NT2/D1 (cell line): ENCODE data around the gene BICDL1.

Experiments used
- DNase-seq: peaks from one replicate; pipeline ENCODE4 v3.0.0-alpha.2; 2011; ENCODE audit warnings: low read depth, low spot score
- H3K27me3 ChIP-seq: 2 replicates; pipeline ENCODE4 v1.6.0; 2011; ENCODE audit warnings: mild to moderate bottlenecking; ENCODE audit not compliant: insufficient read length, insufficient read depth
- H3K36me3 ChIP-seq: 2 replicates; pipeline ENCODE4 v1.6.1; 2011; ENCODE audit warnings: mild to moderate bottlenecking, low read length, mixed read lengths; ENCODE audit not compliant: insufficient read depth, insufficient read length
- H3K4me1 ChIP-seq: 2 replicates; pipeline ENCODE4 v1.5.1; 2011; ENCODE audit not compliant: insufficient read depth, insufficient read length
- H3K4me3 ChIP-seq: 2 replicates; pipeline ENCODE4 v1.5.1; 2011; ENCODE audit warnings: low read depth; ENCODE audit not compliant: insufficient read length
- H3K9ac ChIP-seq: 2 replicates; pipeline ENCODE4 v1.6.0; 2011; ENCODE audit warnings: low read depth; ENCODE audit not compliant: insufficient read length
- H3K9me3 ChIP-seq: 2 replicates; pipeline ENCODE4 v1.5.1; 2011; ENCODE audit warnings: mild to moderate bottlenecking, low read length; ENCODE audit not compliant: insufficient read depth
- SUZ12 ChIP-seq: IDR thresholded peaks from 2 replicates; pipeline ENCODE4 v1.6.1; 2011; ENCODE audit not compliant: insufficient read length, insufficient read depth; ENCODE audit errors: extremely low read depth
- YY1 ChIP-seq: IDR thresholded peaks from 2 replicates; pipeline ENCODE4 v1.6.1; 2011; ENCODE audit not compliant: insufficient read length, insufficient read depth
- ZNF274 ChIP-seq: IDR thresholded peaks from 2 replicates; pipeline ENCODE4 v1.6.1; 2011; ENCODE audit warnings: mild to moderate bottlenecking, low read depth, low read length

BICDL1 gene

DNA sequence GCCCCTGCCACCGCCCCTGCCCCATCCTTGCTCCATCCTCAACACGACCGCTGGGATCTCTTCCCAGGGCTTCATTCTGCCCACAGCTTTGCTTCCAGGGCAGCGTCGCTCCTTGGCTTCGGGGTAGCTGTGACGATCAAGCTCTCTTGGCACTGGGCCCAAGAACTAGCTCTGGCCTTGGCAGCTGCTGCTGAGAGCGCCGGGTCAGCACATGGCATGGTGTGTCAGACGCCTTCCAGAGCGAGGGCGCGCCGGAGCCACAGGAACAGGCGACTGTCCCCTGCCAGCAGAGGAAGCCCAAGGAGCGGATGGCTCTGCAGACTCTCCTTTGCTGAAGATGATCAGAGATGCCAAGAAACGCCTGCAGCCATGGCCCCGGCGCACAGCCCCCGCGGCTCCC, 111.6 kb downstream of the BICDL1 start:
- no peak for DNase-seq
- no peak overlapping the region for H3K9ac ChIP-seq
- H3K36me3 ChIP-seq = peaks cover 95% of the 10 kb centered on the region
- peaks cover 35% of the 10 kb centered on the region for H3K4me1 ChIP-seq
- no peak overlapping the region for H3K4me3 ChIP-seq
- no peaks in the 10 kb centered on the region for H3K9me3 ChIP-seq
- no peak for TF ChIP-seq YY1
- TF ChIP-seq ZNF274 = no peak
- TF ChIP-seq SUZ12 = no peak
- H3K27me3 ChIP-seq = no peaks in the 10 kb centered on the region

DNA sequence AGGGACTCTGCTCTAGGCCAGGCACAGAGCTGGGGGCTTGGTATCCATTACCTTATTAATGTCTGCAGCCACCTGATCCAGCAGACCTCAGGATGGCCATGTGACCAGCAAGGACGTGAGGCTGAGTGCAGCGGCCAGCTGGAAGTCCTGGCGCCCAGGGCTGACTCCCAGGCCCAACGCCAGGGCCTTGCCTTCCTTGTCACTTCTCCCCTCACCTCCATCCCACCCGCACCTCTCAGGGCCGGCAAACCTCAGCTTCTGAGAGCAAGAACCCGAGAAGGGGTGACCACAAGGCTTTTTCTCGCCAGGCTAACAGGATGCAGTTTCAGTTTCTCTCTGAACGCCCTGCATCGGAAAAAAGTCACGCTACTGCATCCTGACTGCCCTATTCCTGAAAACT, 112.1 kb downstream of the BICDL1 start:
- no peak for DNase-seq
- H3K36me3 ChIP-seq = peaks cover 93% of the 10 kb centered on the region

DNA sequence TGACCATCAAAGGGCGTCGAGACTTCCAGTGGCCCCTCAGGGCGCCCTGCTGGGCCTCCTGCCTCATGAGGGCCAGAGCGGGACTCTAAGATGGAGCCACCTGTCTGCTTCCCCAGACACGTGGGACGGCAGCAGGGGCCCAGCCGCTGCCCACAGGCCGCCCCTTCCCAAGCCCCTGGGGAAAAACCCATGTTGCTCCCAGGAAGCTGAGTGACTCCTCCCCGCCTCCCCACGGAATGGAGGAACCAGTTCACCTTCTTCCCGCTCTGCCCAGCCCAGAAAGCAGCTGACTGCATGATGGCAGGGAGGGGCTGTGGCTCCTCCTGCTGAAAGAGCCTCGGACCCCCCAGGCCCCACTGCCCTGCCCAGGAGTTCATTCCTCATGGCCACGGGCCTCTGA, 112.6 kb downstream of the BICDL1 start:
- Histone ChIP-seq H3K4me1 (peaks cover 26% of the 10 kb centered on the region), H3K27me3 (no peaks in the 10 kb centered on the region), H3K36me3 (peaks cover 90% of the 10 kb centered on the region), H3K9ac (no peak overlapping the region), H3K9me3 (no peaks in the 10 kb centered on the region), H3K4me3 (no peak overlapping the region)
- TF ChIP-seq YY1 = no peak
- no peak for TF ChIP-seq SUZ12
- TF ChIP-seq ZNF274 = no peak
- no peak for DNase-seq

More for the DNA sequence above, 112.1 kb downstream of the BICDL1 start:
- Histone ChIP-seq H3K4me1 (peaks cover 30% of the 10 kb centered on the region), H3K9ac (no peak overlapping the region), H3K27me3 (no peaks in the 10 kb centered on the region), H3K4me3 (no peak overlapping the region), H3K9me3 (no peaks in the 10 kb centered on the region)
- no peak for TF ChIP-seq SUZ12
- no peak for TF ChIP-seq YY1
- no peak for TF ChIP-seq ZNF274

- Histone ChIP-seq H3K4me1 (peaks cover 25% of the 10 kb centered on the region), H3K27me3 (no peaks in the 10 kb centered on the region), H3K9ac (peak overlapping the region; percentile 43), H3K9me3 (no peaks in the 10 kb centered on the region), H3K4me3 (no peak overlapping the region), H3K36me3 (peaks cover 89% of the 10 kb centered on the region)
- DNase-seq = no peak
- TF ChIP-seq YY1 = no peak
- TF ChIP-seq SUZ12 = no peak
- no peak for TF ChIP-seq ZNF274
These were observed 113.4 kb downstream of the BICDL1 start for GRCh38 chr12:120102189-120103043.

DNA sequence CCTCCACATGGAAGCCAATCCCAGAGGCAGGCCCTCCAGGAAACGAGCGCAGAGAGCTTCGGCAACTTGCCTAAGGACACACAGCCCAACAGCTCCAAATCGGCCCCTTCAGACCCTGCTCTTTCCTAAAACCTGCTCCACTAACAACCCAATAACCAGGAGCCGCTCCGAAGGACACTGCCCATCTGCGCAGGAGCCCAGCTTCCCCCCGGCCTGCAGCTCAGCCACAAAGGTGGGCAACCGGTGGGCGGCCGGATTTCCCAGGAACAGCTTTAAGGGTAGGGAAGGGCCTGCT, 114.0 kb downstream of the BICDL1 start:
- Histone ChIP-seq H3K4me3 (no peak overlapping the region), H3K9ac (no peak overlapping the region), H3K27me3 (no peaks in the 10 kb centered on the region), H3K9me3 (no peaks in the 10 kb centered on the region), H3K4me1 (peaks cover 27% of the 10 kb centered on the region), H3K36me3 (peaks cover 90% of the 10 kb centered on the region)
- TF ChIP-seq YY1 (no peak), ZNF274 (no peak), SUZ12 (no peak)
- no peak for DNase-seq

DNA sequence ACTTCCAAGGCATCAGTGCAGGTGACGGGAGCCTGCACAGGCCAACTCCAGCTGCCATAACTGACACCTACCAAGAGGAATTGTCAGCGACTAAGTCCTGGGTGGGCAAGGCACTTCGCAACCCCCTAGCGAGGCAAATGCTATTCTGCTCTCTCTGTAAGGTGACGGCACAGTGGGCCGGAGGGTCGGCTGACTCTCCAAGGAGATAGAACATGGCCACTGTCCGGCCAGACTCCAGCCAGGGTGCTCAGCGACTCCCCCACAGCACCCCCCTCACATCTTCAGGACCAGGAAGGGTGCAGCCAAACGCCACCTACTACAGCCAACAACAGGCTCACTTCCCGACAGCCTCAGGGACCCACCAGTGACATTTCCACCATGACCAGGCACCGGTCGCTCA, 114.3 kb downstream of the BICDL1 start:
- Histone ChIP-seq H3K4me3 (no peak overlapping the region), H3K9ac (no peak overlapping the region), H3K9me3 (no peaks in the 10 kb centered on the region), H3K27me3 (no peaks in the 10 kb centered on the region), H3K4me1 (peaks cover 29% of the 10 kb centered on the region), H3K36me3 (peaks cover 90% of the 10 kb centered on the region)
- no peak for DNase-seq
- no peak for TF ChIP-seq YY1
- no peak for TF ChIP-seq SUZ12
- no peak for TF ChIP-seq ZNF274

DNA sequence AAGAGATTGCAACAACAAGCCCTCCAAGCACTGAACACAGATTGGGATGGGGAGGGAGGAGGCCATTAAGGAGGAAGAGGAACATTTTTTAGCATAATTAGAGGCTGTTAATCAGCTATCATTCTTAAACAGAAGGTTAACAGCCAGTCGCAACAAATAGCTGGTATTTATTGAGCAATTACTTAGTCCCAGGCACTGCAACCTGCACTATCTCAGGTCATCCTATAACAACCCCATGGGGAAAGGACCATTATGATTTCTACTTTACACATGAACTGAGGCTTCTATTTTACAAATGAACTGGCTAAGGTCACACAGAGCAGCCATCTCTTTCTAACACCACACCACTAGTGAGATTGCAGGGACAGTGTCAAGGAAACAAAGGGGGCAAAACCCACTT, 117.1 kb downstream of the BICDL1 start:
- DNase-seq = no peak
- Histone ChIP-seq H3K27me3 (no peaks in the 10 kb centered on the region), H3K9me3 (no peaks in the 10 kb centered on the region), H3K9ac (no peak overlapping the region), H3K4me3 (no peak overlapping the region), H3K4me1 (peaks cover 41% of the 10 kb centered on the region), H3K36me3 (peaks cover 78% of the 10 kb centered on the region)
- no peak for TF ChIP-seq SUZ12
- no peak for TF ChIP-seq YY1
- no peak for TF ChIP-seq ZNF274
